OCI-LY7 (cell line): ENCODE results near the gene AKT2. TPM values are rescaled to one million over a fixed set of nuclear protein-coding genes. Genes with fewer than 3 reads are reported as not detected.

Experiments
- BruUV-seq: library from RNA; stranded (reverse); fragments of 400-500 nt; replicated peaks from 2 replicates; lab custom pipeline; 2021; lab: Mats Ljungman, UMichigan
- CTCF ChIA-PET: fragments of 300-600 bp; sonication (Branson Sonifier 250); formaldehyde crosslinking; loops from one replicate; lab custom pipeline; 2022; ENCODE audit warnings: antibody characterized with exemption; ENCODE audit not compliant: unreplicated experiment; lab: Charles Lee
- POLR2A ChIA-PET: fragments of 300-600 bp; sonication (Branson Sonifier 250); formaldehyde crosslinking; loops from one replicate; lab custom pipeline; 2022; ENCODE audit warnings: antibody characterized with exemption; lab: Charles Lee
- DNase-seq: peaks from one replicate; pipeline ENCODE4 v3.0.0-alpha.2; 2015; ENCODE audit warnings: low spot score
- H2AFZ ChIP-seq: fragments of 200-600 bp; sonication (generic), shearing (Covaris generic); 2 replicates; pipeline ENCODE4 v1.6.1; 2014; ENCODE audit warnings: mild to moderate bottlenecking, antibody characterized with exemption, low read length, moderate library complexity
- H3K27ac ChIP-seq: fragments of 200-600 bp; sonication (generic); 2 replicates; pipeline ENCODE4 v1.5.1; 2014; ENCODE audit warnings: mixed run types, low read depth, mild to moderate bottlenecking, moderate library complexity, low read length, inconsistent platforms; ENCODE audit not compliant: poor library complexity, severe bottlenecking
- H3K36me3 ChIP-seq: fragments of 200-600 bp; sonication (generic); 2 replicates; pipeline ENCODE4 v1.6.1; 2014; ENCODE audit warnings: mild to moderate bottlenecking, antibody characterized with exemption, low read length, moderate library complexity, mixed read lengths; ENCODE audit not compliant: insufficient read depth
- H3K4me1 ChIP-seq: fragments of 200-600 bp; sonication (generic); 2 replicates; pipeline ENCODE4 v1.5.1; 2014; ENCODE audit warnings: mild to moderate bottlenecking, low read length; ENCODE audit not compliant: insufficient read depth, poor library complexity, severe bottlenecking
- H3K4me2 ChIP-seq: fragments of 200-600 bp; sonication (generic); 2 replicates; pipeline ENCODE4 v1.6.1; 2014; ENCODE audit warnings: mild to moderate bottlenecking, low read length
- H3K4me3 ChIP-seq: fragments of 200-600 bp; sonication (generic); 2 replicates; pipeline ENCODE4 v1.5.1; 2014; ENCODE audit warnings: mild to moderate bottlenecking, low read depth, low read length; ENCODE audit not compliant: poor library complexity, severe bottlenecking
- H3K79me2 ChIP-seq: fragments of 200-600 bp; sonication (generic); 2 replicates; pipeline ENCODE4 v1.6.1; 2016; ENCODE audit warnings: low read depth, mild to moderate bottlenecking, low read length, moderate library complexity, mixed read lengths; ENCODE audit not compliant: insufficient read depth
- H3K9me2 ChIP-seq: fragments of 200-600 bp; sonication (generic); 2 replicates; pipeline ENCODE4 v1.6.1; 2016; ENCODE audit warnings: mild to moderate bottlenecking, low read length, mixed read lengths; ENCODE audit not compliant: insufficient read depth
- H3K9me3 ChIP-seq: fragments of 200-600 bp; sonication (generic); 2 replicates; pipeline ENCODE4 v1.6.1; 2014; ENCODE audit warnings: mild to moderate bottlenecking, mixed run types, low read length, mixed read lengths
- H4K20me1 ChIP-seq: fragments of 200-600 bp; sonication (generic); 2 replicates; pipeline ENCODE4 v1.6.1; 2014; ENCODE audit warnings: mild to moderate bottlenecking, antibody characterized with exemption, low read length, moderate library complexity, mixed read lengths; ENCODE audit not compliant: insufficient read depth
- CTCF ChIP-seq: fragments of 200-600 bp; sonication (generic); conservative IDR thresholded peaks from 2 replicates; pipeline ENCODE4 v1.5.1; 2014; ENCODE audit warnings: mild to moderate bottlenecking, antibody characterized with exemption, low read length, moderate library complexity, mixed read lengths
- EZH2phosphoT487 ChIP-seq: fragments of 200-600 bp; sonication (generic); IDR thresholded peaks from 2 replicates; pipeline ENCODE4 v1.6.1; 2018; ENCODE audit warnings: low read depth, borderline replicate concordance, mild to moderate bottlenecking, mixed run types, antibody characterized with exemption, low read length, moderate library complexity, mixed read lengths
- intact Hi-C: fragments of 100-400 bp; cut with micrococcal nuclease; formaldehyde crosslinking; loops from one replicate; pipeline ENCODE4 v1.10.0; 2022; ENCODE audit not compliant: unreplicated experiment
- total RNA-seq, 2 experiments: library from RNA; depleted of rRNA in 1 of 2; stranded (reverse); fragments of >200 nt in 1 of 2; shearing (Covaris generic) in 1 of 2; gene quantifications; 2 replicates each; pipeline ENCODE4 v1.2.3, GENCODE V29; 2014 to 2022

The AKT2 gene
- total RNA-seq, 2 experiments from 2014 or later, result 116 to 197 TPM

GRCh38 chr19:40217934-40218890 lies 66.9 kb downstream of the AKT2 start, which contains the start of gene TTC9B:
Gene TTC9B, minus strand, starts transcription at chr19:40218384. Its CDS starts 3 bp downstream, at chr19:40218381.
- no peaks in the 10 kb centered on the region for H3K4me1 ChIP-seq
- no peak within 1 kb of the TSS for H2AFZ ChIP-seq
- intact Hi-C loops, result no loop called here
- 0 out of 2 replicates have a peak, but pooled peaks cover 4% of the 10 kb centered on the region for H3K9me3 ChIP-seq
- H3K4me2 ChIP-seq, result no peak within 1 kb of the TSS
- H3K27ac ChIP-seq, result no peak within 1 kb of the TSS
- H3K4me3 ChIP-seq, result no peak within 1 kb of the TSS
- ChIA-PET CTCF (interaction anchor here (0.5 kb wide), 1 partner anchor 62 kb away, joined by 3 read pairs; no protein-coding TSS in a partner anchor), POLR2A (interaction anchor here (0.7 kb wide), 1 partner anchor 87 kb away, joined by 3 read pairs; no protein-coding TSS in a partner anchor)
- H4K20me1 ChIP-seq, result no peaks in the 10 kb centered on the region
- no TSS peak for BruUV-seq
- H3K36me3 ChIP-seq, result no peaks in the 10 kb centered on the region
- no peaks in the 10 kb centered on the region for H3K79me2 ChIP-seq
- H3K9me2 ChIP-seq, result no peaks in the 10 kb centered on the region
- no peak for TF ChIP-seq CTCF
- no peak for TF ChIP-seq EZH2phosphoT487
- no peak for DNase-seq

- H3K9me3 ChIP-seq, result 0 out of 2 replicates have a peak, but pooled peaks cover 3% of the 10 kb centered on the region
- ChIA-PET CTCF (no interaction called here), POLR2A (no interaction called here)
- H3K4me1 ChIP-seq, result no peaks in the 10 kb centered on the region
- H4K20me1 ChIP-seq, result no peaks in the 10 kb centered on the region
- H3K36me3 ChIP-seq, result no peaks in the 10 kb centered on the region
- no TSS peak for BruUV-seq
- DNase-seq, result peak; percentile 28
- intact Hi-C loops, result no loop called here
- no peak overlapping the region for H2AFZ ChIP-seq
- TF ChIP-seq CTCF (peak; percentile 71), EZH2phosphoT487 (no peak)
- H3K4me3 ChIP-seq, result no peak overlapping the region
- no peak overlapping the region for H3K27ac ChIP-seq
- H3K79me2 ChIP-seq, result no peaks in the 10 kb centered on the region
- H3K4me2 ChIP-seq, result no peak overlapping the region
- H3K9me2 ChIP-seq, result no peaks in the 10 kb centered on the region
Observed at GRCh38 chr19:40217027-40217810, 67.9 kb downstream of the AKT2 start.
